Hematopoietic multipotent progenitor cell treated with erythropoietin and hydrocortisone succinate and interleukin-3 and kit ligand, for 6 days (in vitro differentiated cells): ENCODE data around the gene CELF1.

Experiments
- DNase-seq: peaks from one replicate; pipeline ENCODE4 v3.0.0-alpha.2; 2015

CELF1 gene

GRCh38 chr11:47507563-47508239, 45.2 kb downstream of the CELF1 start:
- DNase-seq: no peak

- DNase-seq: peak; percentile 30
These were observed 46.0 kb downstream of the CELF1 start for GRCh38 chr11:47506795-47507562.

GRCh38 chr11:47506373-47506772, 46.6 kb downstream of the CELF1 start:
- no peak for DNase-seq

GRCh38 chr11:47504910-47505309, 48.0 kb downstream of the CELF1 start:
- DNase-seq: no peak

- DNase-seq: no peak
These were observed 49.7 kb downstream of the CELF1 start for GRCh38 chr11:47503227-47503626.

- no peak for DNase-seq
These were observed 50.2 kb downstream of the CELF1 start for GRCh38 chr11:47502767-47503166.

GRCh38 chr11:47501101-47501500, 51.8 kb downstream of the CELF1 start:
- no peak for DNase-seq

GRCh38 chr11:47500121-47500520, 52.8 kb downstream of the CELF1 start:
- no peak for DNase-seq

GRCh38 chr11:47499614-47500013, 53.3 kb downstream of the CELF1 start:
- no peak for DNase-seq

GRCh38 chr11:47499161-47499560, 53.8 kb downstream of the CELF1 start:
- DNase-seq: no peak

GRCh38 chr11:47498584-47499152, 54.3 kb downstream of the CELF1 start:
- peak; percentile 30 for DNase-seq

- no peak for DNase-seq
These were observed 54.8 kb downstream of the CELF1 start for GRCh38 chr11:47498149-47498548.

- DNase-seq: no peak
These were observed 56.1 kb downstream of the CELF1 start for GRCh38 chr11:47496808-47497207.

GRCh38 chr11:47495856-47496217, 57.1 kb downstream of the CELF1 start:
- no peak for DNase-seq

- DNase-seq: no peak
These were observed 57.7 kb downstream of the CELF1 start for GRCh38 chr11:47495011-47495855.

GRCh38 chr11:47489395-47489755, 63.6 kb downstream of the CELF1 start:
- DNase-seq: no peak

- DNase-seq: no peak
These were observed 64.1 kb downstream of the CELF1 start for GRCh38 chr11:47488674-47489394.

GRCh38 chr11:47488111-47488510, 64.8 kb downstream of the CELF1 start:
- DNase-seq: no peak

GRCh38 chr11:47487421-47487820, 65.5 kb downstream of the CELF1 start:
- DNase-seq: no peak

- DNase-seq: no peak
These were observed 67.8 kb downstream of the CELF1 start for GRCh38 chr11:47485107-47485506.

GRCh38 chr11:47483457-47483856, 69.5 kb downstream of the CELF1 start:
- no peak for DNase-seq

- no peak for DNase-seq
These were observed 72.2 kb downstream of the CELF1 start for GRCh38 chr11:47480762-47481161.
